ENCODE measurements around the gene HSPB9.

HSPB9 gene

GRCh38 chr17:42103221-42103954, 19.2 kb upstream of the HSPB9 start:
- Histone ChIP-seq H3K4me1 (ENCODE audit: control insufficient read depth, insufficient read depth, low read length, unreplicated experiment) (peaks cover 5% of the 10 kb centered on the region), H3K27ac (ENCODE audit: low read depth, low read length) (no peak overlapping the region)

GRCh38 chr17:42104264-42104663, 18.3 kb upstream of the HSPB9 start:
- no peak overlapping the region for H3K4me3 ChIP-seq (ENCODE audit: low read depth, low read length)
- H3K27me3 ChIP-seq (ENCODE audit: insufficient read depth, low read length): no peaks in the 10 kb centered on the region
- H3K36me3 ChIP-seq (ENCODE audit: insufficient read depth, low read length): peaks cover 15% of the 10 kb centered on the region; the same call in 1 of the 2 replicates
- H3K4me1 ChIP-seq (ENCODE audit: control insufficient read depth, insufficient read depth, low read length, unreplicated experiment): peaks cover 5% of the 10 kb centered on the region
- no peaks in the 10 kb centered on the region for H3K79me2 ChIP-seq (ENCODE audit: control insufficient read depth, insufficient read depth, low read length, unreplicated experiment)
- H2AFZ ChIP-seq (ENCODE audit: low read length, unreplicated experiment): no peak overlapping the region
- no peak overlapping the region for H3K27ac ChIP-seq (ENCODE audit: low read depth, low read length)

More at GRCh38 chr17:42103221-42103954, 19.2 kb upstream of the HSPB9 start:
- H2AFZ ChIP-seq (ENCODE audit: low read length, unreplicated experiment): no peak overlapping the region
- H3K27me3 ChIP-seq (ENCODE audit: insufficient read depth, low read length): no peaks in the 10 kb centered on the region
- H3K79me2 ChIP-seq (ENCODE audit: control insufficient read depth, insufficient read depth, low read length, unreplicated experiment): no peaks in the 10 kb centered on the region
- H3K4me3 ChIP-seq (ENCODE audit: low read depth, low read length): no peak overlapping the region
- H3K36me3 ChIP-seq (ENCODE audit: insufficient read depth, low read length): peaks cover 10% of the 10 kb centered on the region; the same call in 1 of the 2 replicates

- H3K27ac ChIP-seq (ENCODE audit: low read depth, low read length): no peak overlapping the region
- peaks cover 5% of the 10 kb centered on the region for H3K79me2 ChIP-seq (ENCODE audit: control insufficient read depth, insufficient read depth, low read length, unreplicated experiment)
- peaks cover 7% of the 10 kb centered on the region for H3K4me1 ChIP-seq (ENCODE audit: control insufficient read depth, insufficient read depth, low read length, unreplicated experiment)
- H3K36me3 ChIP-seq (ENCODE audit: insufficient read depth, low read length): peaks cover 22% of the 10 kb centered on the region; the same call in 1 of the 2 replicates
- H3K4me3 ChIP-seq (ENCODE audit: low read depth, low read length): no peak overlapping the region
- no peak overlapping the region for H2AFZ ChIP-seq (ENCODE audit: low read length, unreplicated experiment)
- H3K27me3 ChIP-seq (ENCODE audit: insufficient read depth, low read length): no peaks in the 10 kb centered on the region
Measured at GRCh38 chr17:42106009-42106408, 16.6 kb upstream of the HSPB9 start.

- H3K79me2 ChIP-seq (ENCODE audit: control insufficient read depth, insufficient read depth, low read length, unreplicated experiment): peaks cover 13% of the 10 kb centered on the region
- no peak overlapping the region for H3K4me3 ChIP-seq (ENCODE audit: low read depth, low read length)
- H3K36me3 ChIP-seq (ENCODE audit: insufficient read depth, low read length): peaks cover 25% of the 10 kb centered on the region; the same call in 1 of the 2 replicates
- no peak overlapping the region for H2AFZ ChIP-seq (ENCODE audit: low read length, unreplicated experiment)
- peaks cover 9% of the 10 kb centered on the region for H3K4me1 ChIP-seq (ENCODE audit: control insufficient read depth, insufficient read depth, low read length, unreplicated experiment)
- H3K27me3 ChIP-seq (ENCODE audit: insufficient read depth, low read length): no peaks in the 10 kb centered on the region
- H3K27ac ChIP-seq (ENCODE audit: low read depth, low read length): no peak overlapping the region
Measured at GRCh38 chr17:42107124-42107523, 15.5 kb upstream of the HSPB9 start.

- peaks cover 25% of the 10 kb centered on the region; the same call in 1 of the 2 replicates for H3K36me3 ChIP-seq (ENCODE audit: insufficient read depth, low read length)
- no peak overlapping the region for H3K4me3 ChIP-seq (ENCODE audit: low read depth, low read length)
- no peak overlapping the region for H2AFZ ChIP-seq (ENCODE audit: low read length, unreplicated experiment)
- no peaks in the 10 kb centered on the region for H3K27me3 ChIP-seq (ENCODE audit: insufficient read depth, low read length)
- no peak overlapping the region for H3K27ac ChIP-seq (ENCODE audit: low read depth, low read length)
- peaks cover 12% of the 10 kb centered on the region for H3K4me1 ChIP-seq (ENCODE audit: control insufficient read depth, insufficient read depth, low read length, unreplicated experiment)
- H3K79me2 ChIP-seq (ENCODE audit: control insufficient read depth, insufficient read depth, low read length, unreplicated experiment): peaks cover 13% of the 10 kb centered on the region
Measured at GRCh38 chr17:42107597-42108576, 14.7 kb upstream of the HSPB9 start.

- H3K27ac ChIP-seq (ENCODE audit: low read depth, low read length): no peak overlapping the region
Measured at GRCh38 chr17:42109086-42109485, 13.5 kb upstream of the HSPB9 start.

GRCh38 chr17:42110301-42111264, 12.0 kb upstream of the HSPB9 start:
- H3K4me1 ChIP-seq (ENCODE audit: control insufficient read depth, insufficient read depth, low read length, unreplicated experiment): peaks cover 22% of the 10 kb centered on the region

More at GRCh38 chr17:42109086-42109485, 13.5 kb upstream of the HSPB9 start:
- no peak overlapping the region for H2AFZ ChIP-seq (ENCODE audit: low read length, unreplicated experiment)
- H3K36me3 ChIP-seq (ENCODE audit: insufficient read depth, low read length): peaks cover 29% of the 10 kb centered on the region; the same call in 1 of the 2 replicates
- peaks cover 17% of the 10 kb centered on the region for H3K79me2 ChIP-seq (ENCODE audit: control insufficient read depth, insufficient read depth, low read length, unreplicated experiment)
- peaks cover 22% of the 10 kb centered on the region for H3K4me1 ChIP-seq (ENCODE audit: control insufficient read depth, insufficient read depth, low read length, unreplicated experiment)
- no peaks in the 10 kb centered on the region for H3K27me3 ChIP-seq (ENCODE audit: insufficient read depth, low read length)
- H3K4me3 ChIP-seq (ENCODE audit: low read depth, low read length): no peak overlapping the region

GRCh38 chr17:42111265-42111636, 11.4 kb upstream of the HSPB9 start:
- H3K27ac ChIP-seq (ENCODE audit: low read depth, low read length): peak overlapping the region; percentile 89; the same call in 1 of the 2 replicates
- no peaks in the 10 kb centered on the region for H3K27me3 ChIP-seq (ENCODE audit: insufficient read depth, low read length)
- peaks cover 17% of the 10 kb centered on the region for H3K79me2 ChIP-seq (ENCODE audit: control insufficient read depth, insufficient read depth, low read length, unreplicated experiment)
- H3K4me1 ChIP-seq (ENCODE audit: control insufficient read depth, insufficient read depth, low read length, unreplicated experiment): peaks cover 27% of the 10 kb centered on the region
- H2AFZ ChIP-seq (ENCODE audit: low read length, unreplicated experiment): no peak overlapping the region
- peak overlapping the region; percentile 79 for H3K4me3 ChIP-seq (ENCODE audit: low read depth, low read length)
- H3K36me3 ChIP-seq (ENCODE audit: insufficient read depth, low read length): peaks cover 29% of the 10 kb centered on the region; the same call in 1 of the 2 replicates

More at GRCh38 chr17:42110301-42111264, 12.0 kb upstream of the HSPB9 start:
- H3K79me2 ChIP-seq (ENCODE audit: control insufficient read depth, insufficient read depth, low read length, unreplicated experiment): peaks cover 17% of the 10 kb centered on the region
- H3K27me3 ChIP-seq (ENCODE audit: insufficient read depth, low read length): no peaks in the 10 kb centered on the region
- H2AFZ ChIP-seq (ENCODE audit: low read length, unreplicated experiment): no peak overlapping the region
- peak overlapping the region; percentile 79 for H3K4me3 ChIP-seq (ENCODE audit: low read depth, low read length)
- H3K27ac ChIP-seq (ENCODE audit: low read depth, low read length): no peak overlapping the region
- peaks cover 29% of the 10 kb centered on the region; the same call in 1 of the 2 replicates for H3K36me3 ChIP-seq (ENCODE audit: insufficient read depth, low read length)

GRCh38 chr17:42111871-42112551, 10.6 kb upstream of the HSPB9 start:
- Histone ChIP-seq H3K27ac (ENCODE audit: low read depth, low read length) (peak overlapping the region; percentile 89), H2AFZ (ENCODE audit: low read length, unreplicated experiment) (no peak overlapping the region), H3K4me3 (ENCODE audit: low read depth, low read length) (peak overlapping the region; percentile 79), H3K27me3 (ENCODE audit: insufficient read depth, low read length) (no peaks in the 10 kb centered on the region), H3K36me3 (ENCODE audit: insufficient read depth, low read length) (peaks cover 29% of the 10 kb centered on the region; the same call in 1 of the 2 replicates), H3K4me1 (ENCODE audit: control insufficient read depth, insufficient read depth, low read length, unreplicated experiment) (peaks cover 28% of the 10 kb centered on the region), H3K79me2 (ENCODE audit: control insufficient read depth, insufficient read depth, low read length, unreplicated experiment) (peaks cover 17% of the 10 kb centered on the region)

Data from ACC112 (cell line).